HepG2 (cell line): ENCODE data around the gene TBX18. TPM values are rescaled to one million over a fixed set of nuclear protein-coding genes. Genes with fewer than 3 reads are reported as not detected.

Source experiments
- ATAC-seq: fragments of 200-7000 bp; cut with Tn5 transposase; 3 replicates; pipeline ENCODE4 v1.9.1; 2020; ENCODE audit warnings: mild to moderate bottlenecking, moderate library complexity
- BruUV-seq: library from RNA; stranded (reverse); fragments of 400-500 nt; replicated peaks from 2 replicates; lab custom pipeline; 2021; lab: Mats Ljungman, UMichigan
- CTCF ChIA-PET: fragments of 300-600 bp; formaldehyde crosslinking; extraction: SDS; loops from one replicate; lab custom pipeline; 2021; ENCODE audit warnings: low total read pairs, inconsistent platforms, low intra/inter-chr PET ratio; lab: Yijun Ruan, JAX
- POLR2A ChIA-PET: fragments of 350-600 bp; sonication (Branson Sonifier 250); formaldehyde crosslinking; loops from one replicate; lab custom pipeline; 2020; ENCODE audit warnings: antibody characterized with exemption, inconsistent platforms; lab: Yijun Ruan, JAX
- DNase-seq: peaks from one replicate; pipeline ENCODE4 v3.0.0-alpha.2; 2015; ENCODE audit warnings: low spot score
- FAIRE-seq: peaks from 3 replicates; lab custom pipeline; 2011; peaks lifted over from hg19 to GRCh38; lab: Jason Lieb, UNC
- H2AFZ ChIP-seq: one replicate; pipeline ENCODE4 v1.6.1; 2011; ENCODE audit warnings: low read length, inconsistent platforms
- H3K27ac ChIP-seq: fragments of 300-600 bp; 3 replicates; pipeline ENCODE4 v1.8.0; 2011; ENCODE audit warnings: mixed run types, mild to moderate bottlenecking, mixed read lengths, low read length, inconsistent platforms; ENCODE audit not compliant: insufficient read depth; ENCODE audit errors: extremely low read length
- H3K27me3 ChIP-seq, 2 experiments: fragments of 200-600 bp in 1 of 2; 2 replicates in 1 of 2; 3 replicates in 1 of 2; pipeline versions ENCODE4 v1.6.0 to v1.8.0; 2011; ENCODE audit warnings: low read length in 2 of 2, mild to moderate bottlenecking in 2 of 2, moderate library complexity in 2 of 2, inconsistent platforms in 1 of 2; ENCODE audit not compliant: insufficient read depth in 2 of 2, control insufficient read depth in 1 of 2
- H3K36me3 ChIP-seq, 2 experiments: fragments of 200-600 bp in 1 of 2; replicated peaks in 1 of 2; 2 replicates in 1 of 2; 3 replicates in 1 of 2; pipeline versions ENCODE4 v1.5.1 to v1.8.0; 2011; ENCODE audit warnings: low read length in 2 of 2, inconsistent platforms in 1 of 2; ENCODE audit not compliant: insufficient read depth in 2 of 2, control insufficient read depth in 1 of 2
- H3K4me1 ChIP-seq: 2 replicates; pipeline ENCODE4 v1.5.1; 2012; ENCODE audit warnings: low read length, inconsistent platforms; ENCODE audit not compliant: insufficient read depth
- H3K4me2 ChIP-seq: 2 replicates; pipeline ENCODE4 v1.6.0; 2011; ENCODE audit warnings: low read depth, low read length, inconsistent platforms
- H3K4me3 ChIP-seq, 3 experiments: fragments of 200-600 bp in 1 of 3; sonication (generic), shearing (Covaris generic) in 1 of 3; replicated peaks in 1 of 3; 2 replicates each; pipeline ENCODE4 v1.5.1; 2011 to 2016; ENCODE audit warnings: low read length in 3 of 3, inconsistent platforms in 2 of 3, low read depth in 2 of 3, mild to moderate bottlenecking in 2 of 3, control low read depth in 1 of 3, mixed read lengths in 1 of 3; ENCODE audit not compliant: insufficient read depth in 1 of 3
- H3K79me2 ChIP-seq: one replicate; pipeline ENCODE4 v1.6.1; 2011; ENCODE audit warnings: low read length, inconsistent platforms; ENCODE audit not compliant: insufficient read depth
- H3K9ac ChIP-seq: 2 replicates; pipeline ENCODE4 v1.6.0; 2011; ENCODE audit warnings: mild to moderate bottlenecking, low read depth, low read length, inconsistent platforms; ENCODE audit not compliant: insufficient read depth
- H3K9me3 ChIP-seq: 2 replicates; pipeline ENCODE4 v1.5.1; 2012; ENCODE audit warnings: mild to moderate bottlenecking, low read length
- H4K20me1 ChIP-seq: 2 replicates; pipeline ENCODE4 v1.6.0; 2011; ENCODE audit warnings: inconsistent platforms, mild to moderate bottlenecking, low read length, moderate library complexity; ENCODE audit not compliant: insufficient read depth
- DNMT1 ChIP-seq: sonication (generic); formaldehyde crosslinking; IDR thresholded peaks from 2 replicates; pipeline ENCODE4 v1.5.1; 2020; ENCODE audit warnings: mild to moderate bottlenecking, missing genetic modification reagents
- MNT ChIP-seq: fragments of 450-650 bp; IDR thresholded peaks from 2 replicates; pipeline ENCODE4 v1.6.1; 2016
- NKX3-1 ChIP-seq: sonication (generic); formaldehyde crosslinking; IDR thresholded peaks from 2 replicates; pipeline ENCODE4 v1.5.0; 2020; ENCODE audit warnings: missing genetic modification reagents
- SAFB2 ChIP-seq: sonication (generic); formaldehyde crosslinking; IDR thresholded peaks from 2 replicates; pipeline ENCODE4 v1.5.1; 2020; ENCODE audit warnings: missing genetic modification reagents, low read depth, mild to moderate bottlenecking, borderline replicate concordance
- XBP1 ChIP-seq: sonication (generic); formaldehyde crosslinking; IDR thresholded peaks from 2 replicates; pipeline ENCODE4 v1.5.0; 2020; ENCODE audit warnings: missing genetic modification reagents
- ZNF251 ChIP-seq: sonication (generic); formaldehyde crosslinking; IDR thresholded peaks from 2 replicates; pipeline ENCODE4 v1.9.0; 2021; ENCODE audit warnings: mild to moderate bottlenecking, missing genetic modification reagents
- ZNF614 ChIP-seq: IDR thresholded peaks from 2 replicates; pipeline ENCODE4 v1.6.1; 2018; ENCODE audit warnings: missing biosample characterization, missing genetic modification reagents, inconsistent platforms, borderline replicate concordance
- ZNF678 ChIP-seq: sonication (generic); formaldehyde crosslinking; IDR thresholded peaks from 2 replicates; pipeline ENCODE4 v1.4.0; 2020; ENCODE audit warnings: mild to moderate bottlenecking, missing genetic modification reagents
- ZSCAN12 ChIP-seq: sonication (generic); formaldehyde crosslinking; IDR thresholded peaks from 2 replicates; pipeline ENCODE4 v1.9.0; 2021; ENCODE audit warnings: mild to moderate bottlenecking, missing genetic modification reagents
- WGBS: methylation state at CpG from one replicate; pipeline ENCODE4 v1.1.6; 2017; ENCODE audit warnings: low lambda C conversion rate; 5-methylcytosine and 5-hydroxymethylcytosine counted together
- in situ Hi-C: cut with HindIII; loops from 2 replicates; pipeline ENCODE4 v1.10.0; 2017; ENCODE audit warnings: low pct_unique_long_range_greater_than_20kb; ENCODE audit not compliant: extremely low pct_ligation_motif_present
- intact Hi-C: fragments of 100-400 bp; cut with micrococcal nuclease; formaldehyde crosslinking; loops from one replicate; pipeline ENCODE4 v1.10.0; 2022; ENCODE audit not compliant: unreplicated experiment
- polyA plus RNA-seq, 8 experiments: library from polyadenylated mRNA; depleted of rRNA in 3 of 8; stranded (reverse) in 7 of 8; unstranded in 1 of 8; fragments of >200 nt; fragmentation: Illumina TruSeq in 4 of 8; extraction: Trizol in 4 of 8; gene quantifications; 2 replicates each; pipeline versions ENCODE4 v1.2.1 to v1.2.3, GENCODE V29; 2011 to 2016; ENCODE audit warnings: low read depth in 4 of 8, missing spikeins in 1 of 8, mixed read lengths in 1 of 8; ENCODE audit not compliant: insufficient read depth in 1 of 8
- total RNA-seq, 5 experiments: library from RNA; depleted of rRNA; stranded (reverse); fragments of >200 nt; fragmentation: Illumina TruSeq; extraction: Trizol; gene quantifications; 2 replicates each; pipeline ENCODE4 v1.2.3, GENCODE V29; 2016; ENCODE audit warnings: low read depth in 1 of 5

TBX18 gene
- total and polyA plus RNA-seq, 2 of the 13 experiments (the other 11 are each of a cell fraction or from before 2014, with no cell fraction given): not detected

DNA sequence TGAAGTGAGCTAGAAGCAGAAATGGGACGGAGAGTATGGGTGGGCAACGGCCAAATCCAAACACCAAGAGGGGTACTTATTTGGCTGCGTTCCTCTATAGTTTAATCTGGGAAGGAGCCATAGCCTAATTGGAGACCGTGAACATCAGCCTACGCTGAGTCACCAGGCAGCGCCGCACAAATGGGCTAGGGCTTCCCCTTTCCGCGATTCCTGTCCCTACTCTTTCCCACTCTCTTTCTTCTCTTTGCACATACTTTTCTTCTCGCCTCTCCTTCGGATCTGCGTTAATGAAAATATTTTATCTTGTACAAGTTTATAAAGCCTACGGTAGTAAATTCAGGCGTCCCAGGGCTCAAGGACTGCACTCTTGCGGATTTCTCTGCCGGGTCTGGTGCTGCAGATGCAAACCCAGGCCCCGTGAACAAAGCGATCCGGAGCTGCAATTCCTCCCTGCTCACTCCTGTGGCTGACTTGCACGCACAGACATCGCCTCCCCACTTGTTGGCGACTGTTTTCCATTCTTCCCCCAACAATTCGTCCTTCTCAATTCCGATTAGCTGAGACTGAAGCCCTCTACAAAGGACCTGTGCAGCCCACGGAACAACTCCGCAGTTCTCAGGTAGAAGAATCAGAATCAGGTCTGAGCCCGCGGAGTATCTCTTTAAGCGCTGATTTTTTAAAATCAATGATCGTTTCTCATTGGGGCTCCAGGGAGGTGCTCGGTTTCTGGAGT, 4.2 kb upstream of the TBX18 start:
- no peaks in the 10 kb centered on the region for H4K20me1 ChIP-seq
- TF ChIP-seq SAFB2 (CRISPR knock-in tag): no peak
- TF ChIP-seq ZNF678: no peak
- TF ChIP-seq ZSCAN12 (CRISPR knock-in tag): no peak
- TF ChIP-seq XBP1 (CRISPR knock-in tag): no peak
- no peak for TF ChIP-seq NKX3-1 (CRISPR knock-in tag)
- no peaks in the 10 kb centered on the region for H3K36me3 ChIP-seq
- intact Hi-C loops: no loop called here
- ATAC-seq (no peak), FAIRE-seq (no peak), DNase-seq (no peak)
- 30% methylated on average over 30 of the region's 31 CpGs for WGBS
- H2AFZ ChIP-seq: no peak overlapping the region
- no peak overlapping the region for H3K4me2 ChIP-seq
- no peak overlapping the region for H3K9ac ChIP-seq
- H3K4me1 ChIP-seq: no peaks in the 10 kb centered on the region
- peaks cover 8 to 43% of the 10 kb centered on the region in 2 experiments for H3K27me3 ChIP-seq
- ChIA-PET CTCF (no interaction called here), POLR2A (no interaction called here)
- no peak overlapping the region for H3K27ac ChIP-seq
- H3K9me3 ChIP-seq: no peaks in the 10 kb centered on the region
- H3K4me3 ChIP-seq: no peak overlapping the region
- no TSS peak for BruUV-seq
- in situ Hi-C loops: no loop called here
- no peaks in the 10 kb centered on the region for H3K79me2 ChIP-seq

DNA sequence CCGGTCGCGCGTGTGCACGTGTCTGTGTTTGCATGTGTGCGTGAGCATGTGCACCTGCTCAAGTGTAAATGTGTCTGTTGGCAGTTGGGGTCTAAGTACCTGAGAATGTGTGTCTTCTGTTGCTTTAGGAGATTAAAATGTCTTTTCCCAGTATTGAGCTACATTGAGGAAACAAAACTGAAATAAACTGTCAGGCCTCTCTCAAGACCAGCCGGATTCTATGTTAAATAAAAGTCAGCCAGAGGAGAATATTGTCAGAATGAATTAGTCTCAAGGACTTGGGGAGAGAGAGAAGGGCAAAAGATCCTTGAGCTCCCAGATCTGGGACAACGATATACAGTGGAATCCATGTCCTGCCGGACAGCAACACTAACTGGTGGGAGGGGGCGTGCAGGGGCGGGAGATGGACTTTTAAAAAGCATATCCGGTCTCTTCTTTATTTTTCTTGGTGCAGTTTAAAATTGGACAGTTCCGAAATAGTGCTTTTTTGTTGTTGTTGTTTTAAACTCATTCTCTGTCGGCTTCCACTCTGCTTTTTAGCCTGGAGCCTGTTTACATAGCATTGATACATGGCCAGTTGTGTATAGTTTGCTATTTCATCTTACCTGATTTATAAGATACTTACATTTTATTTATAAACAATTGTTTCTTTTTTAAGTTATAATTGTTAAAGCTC, 3.3 kb upstream of the TBX18 start:
- CTCF ChIA-PET: no interaction called here
- Histone ChIP-seq H3K9ac (no peak overlapping the region), H3K27me3 (peaks cover 10 to 52% of the 10 kb centered on the region in 2 experiments), H3K36me3 (no peaks in the 10 kb centered on the region), H3K4me2 (no peak overlapping the region), H3K27ac (no peak overlapping the region), H3K4me3 (no peak overlapping the region), H3K9me3 (no peaks in the 10 kb centered on the region), H3K79me2 (no peaks in the 10 kb centered on the region), H4K20me1 (no peaks in the 10 kb centered on the region), H2AFZ (no peak overlapping the region), H3K4me1 (no peaks in the 10 kb centered on the region)
- 25% methylated on average over 14 of the region's 14 CpGs for WGBS
- no peak for DNase-seq
- no TSS peak for BruUV-seq
- in situ Hi-C loops (no loop called here), intact Hi-C loops (no loop called here)
- POLR2A ChIA-PET: no interaction called here
- TF ChIP-seq ZNF614 (no peak), ZNF251 (CRISPR knock-in tag) (no peak), MNT (peak; percentile 50; the same call in 1 of the 2 replicates), DNMT1 (CRISPR knock-in tag) (no peak)
- ATAC-seq: no peak
- FAIRE-seq: no peak
